ENCODE results near the gene SLC22A7.

DNA sequence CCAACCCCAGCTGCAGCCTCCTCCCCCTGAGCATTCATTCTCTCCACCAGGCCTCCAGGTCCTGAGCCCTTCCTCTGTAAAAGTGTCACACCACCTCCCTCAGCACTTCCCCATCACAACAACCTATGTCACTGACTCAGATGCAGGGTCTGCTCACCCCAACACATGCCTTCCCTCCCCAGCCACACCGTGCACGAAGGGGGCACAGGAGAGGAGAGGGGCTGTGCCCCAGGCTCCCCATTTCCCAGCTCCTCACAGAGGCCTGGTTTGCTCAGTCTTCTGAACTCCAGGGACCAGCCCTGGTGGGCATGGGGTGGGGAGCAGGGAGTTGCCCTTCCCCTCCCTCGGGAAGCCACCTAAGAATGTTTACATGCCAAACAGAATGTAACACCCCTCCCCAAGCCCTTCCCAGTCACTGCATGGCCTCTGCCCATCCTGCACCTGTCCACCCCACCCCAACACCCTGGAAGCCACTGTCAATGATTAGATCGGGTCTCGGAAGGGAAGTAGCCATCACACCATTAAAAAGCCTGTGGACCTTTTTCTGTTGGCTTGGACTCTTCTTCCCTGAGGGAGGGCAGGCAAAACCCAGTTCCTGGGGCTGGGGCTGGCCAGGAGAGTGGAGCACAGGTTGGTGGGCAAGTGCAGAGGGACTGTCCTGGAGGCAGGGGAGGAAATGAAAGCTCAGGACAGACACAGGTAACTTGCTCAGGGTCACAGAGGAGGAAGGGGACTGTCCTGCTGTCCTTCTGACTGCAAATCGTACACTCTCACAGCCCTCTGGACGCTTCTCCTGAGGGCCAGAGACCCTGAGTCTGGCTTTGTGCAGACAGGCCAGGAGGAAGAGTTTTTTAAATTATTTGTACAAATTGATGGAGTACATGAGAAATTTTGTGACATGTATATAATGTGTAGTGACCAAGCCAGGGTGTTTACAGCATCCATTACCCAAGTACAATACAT lies 10.1 kb upstream of the SLC22A7 start:
- TF ChIP-seq, protein P1, sequence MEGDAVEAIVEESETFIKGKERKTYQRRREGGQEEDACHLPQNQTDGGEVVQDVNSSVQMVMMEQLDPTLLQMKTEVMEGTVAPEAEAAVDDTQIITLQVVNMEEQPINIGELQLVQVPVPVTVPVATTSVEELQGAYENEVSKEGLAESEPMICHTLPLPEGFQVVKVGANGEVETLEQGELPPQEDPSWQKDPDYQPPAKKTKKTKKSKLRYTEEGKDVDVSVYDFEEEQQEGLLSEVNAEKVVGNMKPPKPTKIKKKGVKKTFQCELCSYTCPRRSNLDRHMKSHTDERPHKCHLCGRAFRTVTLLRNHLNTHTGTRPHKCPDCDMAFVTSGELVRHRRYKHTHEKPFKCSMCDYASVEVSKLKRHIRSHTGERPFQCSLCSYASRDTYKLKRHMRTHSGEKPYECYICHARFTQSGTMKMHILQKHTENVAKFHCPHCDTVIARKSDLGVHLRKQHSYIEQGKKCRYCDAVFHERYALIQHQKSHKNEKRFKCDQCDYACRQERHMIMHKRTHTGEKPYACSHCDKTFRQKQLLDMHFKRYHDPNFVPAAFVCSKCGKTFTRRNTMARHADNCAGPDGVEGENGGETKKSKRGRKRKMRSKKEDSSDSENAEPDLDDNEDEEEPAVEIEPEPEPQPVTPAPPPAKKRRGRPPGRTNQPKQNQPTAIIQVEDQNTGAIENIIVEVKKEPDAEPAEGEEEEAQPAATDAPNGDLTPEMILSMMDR (IDR thresholded peaks at IDR 0.05), result no peak
- TF ChIP-seq POLR2A (IDR thresholded peaks at IDR 0.05), result no peak
